ENCODE results near the gene GPBP1.

The GPBP1 gene

DNA sequence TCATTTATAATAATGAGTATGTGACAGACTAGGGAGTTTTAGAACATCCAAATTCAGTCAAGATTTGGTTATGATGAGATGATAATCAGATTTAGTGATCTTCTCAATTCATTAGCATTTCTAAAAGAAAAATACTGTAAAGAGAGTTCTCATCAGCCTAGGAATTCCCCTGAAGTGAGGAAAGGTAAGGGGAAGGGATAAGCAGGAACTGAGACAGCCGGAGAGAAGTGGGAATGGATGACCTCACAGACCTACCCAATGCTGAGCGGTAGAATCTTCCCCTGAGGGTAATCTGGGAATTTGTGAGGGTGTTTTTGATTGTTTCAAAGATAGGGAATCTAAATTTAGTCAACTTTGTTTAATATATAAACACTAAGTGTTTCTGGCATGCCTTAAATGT lies 16.7 kb upstream of the GPBP1 start:
- Histone ChIP-seq H3K79me2 (ENCODE audit: low read length) (no peaks in the 10 kb centered on the region), H3K4me1 (ENCODE audit: low read length) (peaks cover 8% of the 10 kb centered on the region), H2AFZ (ENCODE audit: low read length) (no peak overlapping the region)

DNA sequence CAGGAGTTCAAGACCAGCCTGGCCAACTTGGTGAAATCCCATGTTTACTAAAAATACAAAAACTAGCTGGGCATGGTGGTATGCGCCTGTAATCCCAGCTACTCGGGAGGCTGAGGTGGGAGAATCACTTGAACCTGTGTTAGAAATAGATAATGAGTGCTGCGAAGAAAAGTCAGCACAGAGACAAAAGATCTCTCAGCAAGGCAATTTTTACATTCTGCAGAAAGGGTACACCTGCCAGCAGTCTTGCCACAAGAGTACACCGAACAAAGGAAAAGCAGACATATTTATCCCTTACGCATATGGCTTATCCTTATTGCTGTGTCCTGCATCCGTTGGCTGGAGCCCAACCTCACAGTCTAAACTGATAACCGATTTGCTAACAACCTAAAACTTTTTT lies 16.2 kb upstream of the GPBP1 start:
- H3F3A ChIP-seq (ENCODE audit: insufficient read depth, low read length) = peaks cover 17% of the 10 kb centered on the region
- H3K9me3 ChIP-seq (replicated peaks; ENCODE audit: insufficient read depth, low read length) = no peaks in the 10 kb centered on the region
- TF ChIP-seq, protein P1, sequence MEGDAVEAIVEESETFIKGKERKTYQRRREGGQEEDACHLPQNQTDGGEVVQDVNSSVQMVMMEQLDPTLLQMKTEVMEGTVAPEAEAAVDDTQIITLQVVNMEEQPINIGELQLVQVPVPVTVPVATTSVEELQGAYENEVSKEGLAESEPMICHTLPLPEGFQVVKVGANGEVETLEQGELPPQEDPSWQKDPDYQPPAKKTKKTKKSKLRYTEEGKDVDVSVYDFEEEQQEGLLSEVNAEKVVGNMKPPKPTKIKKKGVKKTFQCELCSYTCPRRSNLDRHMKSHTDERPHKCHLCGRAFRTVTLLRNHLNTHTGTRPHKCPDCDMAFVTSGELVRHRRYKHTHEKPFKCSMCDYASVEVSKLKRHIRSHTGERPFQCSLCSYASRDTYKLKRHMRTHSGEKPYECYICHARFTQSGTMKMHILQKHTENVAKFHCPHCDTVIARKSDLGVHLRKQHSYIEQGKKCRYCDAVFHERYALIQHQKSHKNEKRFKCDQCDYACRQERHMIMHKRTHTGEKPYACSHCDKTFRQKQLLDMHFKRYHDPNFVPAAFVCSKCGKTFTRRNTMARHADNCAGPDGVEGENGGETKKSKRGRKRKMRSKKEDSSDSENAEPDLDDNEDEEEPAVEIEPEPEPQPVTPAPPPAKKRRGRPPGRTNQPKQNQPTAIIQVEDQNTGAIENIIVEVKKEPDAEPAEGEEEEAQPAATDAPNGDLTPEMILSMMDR (IDR thresholded peaks at IDR 0.05; ENCODE audit: low read length) = no peak
- TF ChIP-seq EZH2phosphoT487 (IDR thresholded peaks at IDR 0.05; ENCODE audit: low read length) (no peak), EZH2 (optimal IDR thresholded peaks at IDR 0.05; ENCODE audit: low read depth, low read length) (no peak)
- peaks cover 8% of the 10 kb centered on the region for H3K4me1 ChIP-seq (ENCODE audit: low read length)
- DNase-seq = no peak
- H3K27me3 ChIP-seq (replicated peaks; ENCODE audit: insufficient read depth, low read length) = no peaks in the 10 kb centered on the region
- H3K27ac ChIP-seq (ENCODE audit: low read length) = no peak overlapping the region; the same call in 1 of the 2 replicates
- no peaks in the 10 kb centered on the region for H4K20me1 ChIP-seq (ENCODE audit: insufficient read depth, low read length)
- H3K9me2 ChIP-seq (replicated peaks; ENCODE audit: insufficient read depth, low read length) = no peaks in the 10 kb centered on the region
- H3K9ac ChIP-seq (ENCODE audit: low read length) = no peak overlapping the region
- H3K36me3 ChIP-seq (replicated peaks; ENCODE audit: insufficient read depth, low read length) = no peaks in the 10 kb centered on the region
- H3K4me3 ChIP-seq (ENCODE audit: low read length) = no peak overlapping the region
- H3K4me2 ChIP-seq (ENCODE audit: low read depth, low read length) = peak overlapping the region; percentile 47; the same call in 1 of the 2 replicates
- H2AFZ ChIP-seq (ENCODE audit: low read length) = no peak overlapping the region
- no peaks in the 10 kb centered on the region for H3K79me2 ChIP-seq (ENCODE audit: low read length)

More for the DNA sequence above, 16.7 kb upstream of the GPBP1 start:
- Histone ChIP-seq H3K9me3 (replicated peaks; ENCODE audit: insufficient read depth, low read length) (no peaks in the 10 kb centered on the region), H3K9me2 (replicated peaks; ENCODE audit: insufficient read depth, low read length) (no peaks in the 10 kb centered on the region), H3K9ac (ENCODE audit: low read length) (no peak overlapping the region), H3F3A (ENCODE audit: insufficient read depth, low read length) (peaks cover 17% of the 10 kb centered on the region), H3K27me3 (replicated peaks; ENCODE audit: insufficient read depth, low read length) (no peaks in the 10 kb centered on the region), H3K36me3 (replicated peaks; ENCODE audit: insufficient read depth, low read length) (no peaks in the 10 kb centered on the region), H3K4me3 (ENCODE audit: low read length) (no peak overlapping the region), H4K20me1 (ENCODE audit: insufficient read depth, low read length) (no peaks in the 10 kb centered on the region), H3K27ac (ENCODE audit: low read length) (no peak overlapping the region), H3K4me2 (ENCODE audit: low read depth, low read length) (no peak overlapping the region)
- TF ChIP-seq, protein P1 (IDR thresholded peaks at IDR 0.05; ENCODE audit: low read length) = no peak
- TF ChIP-seq EZH2 (optimal IDR thresholded peaks at IDR 0.05; ENCODE audit: low read depth, low read length) = no peak
- no peak for TF ChIP-seq EZH2phosphoT487 (IDR thresholded peaks at IDR 0.05; ENCODE audit: low read length)
- DNase-seq = no peak

DNA sequence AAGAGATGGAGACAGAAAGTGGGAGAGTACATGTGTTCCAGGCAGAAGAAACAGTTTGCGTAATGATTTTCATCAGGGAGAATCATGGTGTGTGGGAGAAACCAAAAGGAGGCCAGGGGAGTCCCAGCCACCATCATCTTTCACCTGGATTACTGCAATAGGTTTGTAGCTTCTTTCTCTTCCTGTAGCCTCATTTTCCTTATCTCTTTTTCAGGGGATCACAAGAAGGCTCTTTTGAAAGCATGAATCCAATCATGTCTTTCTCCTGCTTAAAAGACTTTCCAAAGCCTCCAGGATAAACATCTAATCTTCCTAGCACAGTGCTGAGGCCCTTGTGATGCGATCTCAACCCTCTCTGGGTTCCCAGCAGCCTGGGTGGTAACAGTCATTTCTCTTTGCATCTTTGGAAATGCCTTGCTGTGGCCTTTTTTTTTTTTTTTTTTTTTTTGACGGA lies 10.3 kb upstream of the GPBP1 start:
- H3K27ac ChIP-seq (ENCODE audit: low read length) = no peak overlapping the region

More for the DNA sequence above, 10.3 kb upstream of the GPBP1 start:
- Histone ChIP-seq H3K9me2 (replicated peaks; ENCODE audit: insufficient read depth, low read length) (no peaks in the 10 kb centered on the region), H3K4me3 (ENCODE audit: low read length) (no peak overlapping the region), H3K79me2 (ENCODE audit: low read length) (no peaks in the 10 kb centered on the region), H3K36me3 (replicated peaks; ENCODE audit: insufficient read depth, low read length) (no peaks in the 10 kb centered on the region), H2AFZ (ENCODE audit: low read length) (no peak overlapping the region), H3F3A (ENCODE audit: insufficient read depth, low read length) (peaks cover 6% of the 10 kb centered on the region; the same call in 1 of the 2 replicates), H4K20me1 (ENCODE audit: insufficient read depth, low read length) (no peaks in the 10 kb centered on the region), H3K4me1 (ENCODE audit: low read length) (peaks cover 9% of the 10 kb centered on the region; the same call in 1 of the 2 replicates), H3K4me2 (ENCODE audit: low read depth, low read length) (no peak overlapping the region), H3K27me3 (replicated peaks; ENCODE audit: insufficient read depth, low read length) (no peaks in the 10 kb centered on the region), H3K9me3 (replicated peaks; ENCODE audit: insufficient read depth, low read length) (no peaks in the 10 kb centered on the region), H3K9ac (ENCODE audit: low read length) (no peak overlapping the region)
- TF ChIP-seq EZH2phosphoT487 (IDR thresholded peaks at IDR 0.05; ENCODE audit: low read length) (no peak), EZH2 (optimal IDR thresholded peaks at IDR 0.05; ENCODE audit: low read depth, low read length) (no peak)
- TF ChIP-seq, protein P1 (IDR thresholded peaks at IDR 0.05; ENCODE audit: low read length) = no peak
- no peak for DNase-seq
